SU-DHL-6 (cell line): Measurements from ENCODE around the gene FAH.

Source experiments
- H2AFZ ChIP-seq: fragments of 200-600 bp; sonication (generic); 2 replicates; pipeline ENCODE4 v1.6.1; 2014; ENCODE audit warnings: low read depth, mild to moderate bottlenecking, moderate library complexity, mixed read lengths, antibody characterized with exemption, low read length; ENCODE audit not compliant: severe bottlenecking
- H3F3A ChIP-seq: fragments of 200-600 bp; shearing (Covaris generic); 2 replicates; pipeline ENCODE4 v1.6.0; 2016; ENCODE audit warnings: antibody characterized with exemption, mild to moderate bottlenecking; ENCODE audit not compliant: insufficient read depth
- H3K27ac ChIP-seq: fragments of 200-600 bp; sonication (generic); 2 replicates; pipeline ENCODE4 v1.5.1; 2016; ENCODE audit warnings: low read depth, mild to moderate bottlenecking, low read length, moderate library complexity, mixed read lengths
- H3K27me3 ChIP-seq: fragments of 200-600 bp; sonication (generic), shearing (Covaris generic); 2 replicates; pipeline ENCODE4 v1.6.0; 2014; ENCODE audit warnings: mild to moderate bottlenecking, low read length
- H3K36me3 ChIP-seq: fragments of 200-600 bp; sonication (generic); 2 replicates; pipeline ENCODE4 v1.6.1; 2014; ENCODE audit warnings: mild to moderate bottlenecking, low read length, mixed read lengths
- H3K4me2 ChIP-seq: fragments of 300-600, 200-600 bp; shearing (Covaris generic), sonication (generic); 2 replicates; pipeline ENCODE4 v1.6.0; 2014; ENCODE audit warnings: low read length, low read depth, mild to moderate bottlenecking; ENCODE audit not compliant: poor library complexity, severe bottlenecking
- H3K4me3 ChIP-seq: fragments of 200-600 bp; sonication (generic); 2 replicates; pipeline ENCODE4 v1.5.1; 2014; ENCODE audit warnings: antibody characterized with exemption, low read length, mild to moderate bottlenecking, mixed read lengths; ENCODE audit not compliant: insufficient read depth, poor library complexity, severe bottlenecking
- H3K79me2 ChIP-seq: fragments of 200-600 bp; sonication (generic); 2 replicates; pipeline ENCODE4 v1.6.1; 2014; ENCODE audit warnings: mild to moderate bottlenecking, low read length, moderate library complexity; ENCODE audit not compliant: insufficient read depth
- H3K9ac ChIP-seq: fragments of 200-600 bp; sonication (generic); 2 replicates; pipeline ENCODE4 v1.7.0; 2014; ENCODE audit warnings: mild to moderate bottlenecking, low read length
- H3K9me2 ChIP-seq: fragments of 200-600 bp; sonication (generic); replicated peaks from 2 replicates; pipeline ENCODE4 v1.6.1; 2014; ENCODE audit warnings: low read length; ENCODE audit not compliant: insufficient read depth
- H3K9me3 ChIP-seq: fragments of 200-600 bp; sonication (generic); 2 replicates; pipeline ENCODE4 v1.6.1; 2014; ENCODE audit warnings: low read length, mixed read lengths; ENCODE audit not compliant: insufficient read depth
- H4K20me1 ChIP-seq: fragments of 200-600 bp; sonication (generic); 2 replicates; pipeline ENCODE4 v1.6.1; 2014; ENCODE audit warnings: low read depth, mild to moderate bottlenecking, antibody characterized with exemption, low read length, moderate library complexity, mixed read lengths
- EZH2phosphoT487 ChIP-seq: fragments of 200-600 bp; sonication (generic), shearing (Covaris generic); conservative IDR thresholded peaks from 2 replicates; pipeline ENCODE4 v1.6.1; 2018; ENCODE audit warnings: mild to moderate bottlenecking, antibody characterized with exemption, low read length, moderate library complexity, mixed read lengths
- TF ChIP-seq, protein P1 (sequence below): fragments of 200-600 bp; sonication (generic); IDR thresholded peaks from one replicate; pipeline ENCODE4 v1.5.1; 2017; ENCODE audit warnings: antibody characterized with exemption, mild to moderate bottlenecking, low read length, moderate library complexity; ENCODE audit not compliant: insufficient read depth, poor library complexity, severe bottlenecking

Gene FAH

DNA sequence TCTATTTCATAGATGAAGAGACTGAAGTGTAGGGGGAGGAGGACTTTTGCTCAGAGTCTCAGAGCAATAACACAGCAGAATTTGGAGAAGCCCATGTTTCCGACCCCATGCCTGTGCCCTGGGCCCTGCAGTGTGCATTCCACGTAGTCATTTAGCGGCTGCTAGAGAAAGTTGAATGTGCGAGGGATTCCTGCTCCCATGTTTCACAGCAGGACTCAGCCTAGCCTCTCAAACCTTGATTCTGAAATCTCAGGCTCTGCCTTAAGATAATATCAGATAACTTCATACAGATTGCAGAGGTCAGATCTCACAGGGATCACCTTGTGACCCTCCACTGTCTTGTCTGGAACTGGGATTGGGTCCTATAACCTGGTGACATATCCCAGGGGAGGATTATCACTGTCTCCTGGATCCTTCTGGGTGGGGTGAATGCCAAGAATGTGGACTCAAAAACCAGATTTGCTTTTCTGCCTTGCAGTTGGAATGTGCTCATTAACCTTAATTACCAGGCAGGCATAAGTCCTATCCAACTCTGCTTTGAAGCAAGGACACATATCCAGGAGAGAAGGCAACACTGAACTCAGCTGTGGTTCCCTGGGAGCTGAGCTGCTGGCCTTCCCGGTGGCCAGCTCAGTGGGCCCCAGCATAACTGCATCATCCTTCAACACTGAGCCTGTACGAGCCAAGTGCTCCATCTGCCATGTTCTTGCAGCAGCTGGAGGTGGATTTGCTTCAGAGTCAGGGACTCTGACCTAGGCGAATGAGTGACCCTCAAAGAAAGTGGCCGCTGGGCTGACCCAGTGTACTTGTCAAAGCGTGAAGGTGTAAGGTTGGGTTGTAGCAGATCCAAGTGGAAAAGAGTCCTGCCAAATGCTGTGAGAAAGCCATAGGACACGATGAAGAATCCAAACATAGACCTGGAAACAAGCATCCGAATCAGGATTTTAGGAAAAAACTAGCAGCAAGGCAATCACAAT, 56.2 kb downstream of the FAH start:
- no peaks in the 10 kb centered on the region for H3K9me3 ChIP-seq
- H3K4me3 ChIP-seq: no peak overlapping the region
- no peak overlapping the region for H2AFZ ChIP-seq
- H3K79me2 ChIP-seq: no peaks in the 10 kb centered on the region
- no peaks in the 10 kb centered on the region for H3F3A ChIP-seq
- H3K9ac ChIP-seq: no peak overlapping the region
- TF ChIP-seq, protein P1, sequence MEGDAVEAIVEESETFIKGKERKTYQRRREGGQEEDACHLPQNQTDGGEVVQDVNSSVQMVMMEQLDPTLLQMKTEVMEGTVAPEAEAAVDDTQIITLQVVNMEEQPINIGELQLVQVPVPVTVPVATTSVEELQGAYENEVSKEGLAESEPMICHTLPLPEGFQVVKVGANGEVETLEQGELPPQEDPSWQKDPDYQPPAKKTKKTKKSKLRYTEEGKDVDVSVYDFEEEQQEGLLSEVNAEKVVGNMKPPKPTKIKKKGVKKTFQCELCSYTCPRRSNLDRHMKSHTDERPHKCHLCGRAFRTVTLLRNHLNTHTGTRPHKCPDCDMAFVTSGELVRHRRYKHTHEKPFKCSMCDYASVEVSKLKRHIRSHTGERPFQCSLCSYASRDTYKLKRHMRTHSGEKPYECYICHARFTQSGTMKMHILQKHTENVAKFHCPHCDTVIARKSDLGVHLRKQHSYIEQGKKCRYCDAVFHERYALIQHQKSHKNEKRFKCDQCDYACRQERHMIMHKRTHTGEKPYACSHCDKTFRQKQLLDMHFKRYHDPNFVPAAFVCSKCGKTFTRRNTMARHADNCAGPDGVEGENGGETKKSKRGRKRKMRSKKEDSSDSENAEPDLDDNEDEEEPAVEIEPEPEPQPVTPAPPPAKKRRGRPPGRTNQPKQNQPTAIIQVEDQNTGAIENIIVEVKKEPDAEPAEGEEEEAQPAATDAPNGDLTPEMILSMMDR: no peak
- TF ChIP-seq EZH2phosphoT487: no peak
- H3K4me2 ChIP-seq: no peak overlapping the region
- no peaks in the 10 kb centered on the region for H3K27me3 ChIP-seq
- no peak overlapping the region for H3K27ac ChIP-seq
- no peaks in the 10 kb centered on the region for H3K36me3 ChIP-seq
- H3K9me2 ChIP-seq: no peaks in the 10 kb centered on the region
- no peaks in the 10 kb centered on the region for H4K20me1 ChIP-seq

GRCh38 chr15:80210611-80211573, 58.1 kb downstream of the FAH start:
- Histone ChIP-seq H3K27me3 (no peaks in the 10 kb centered on the region), H3K9me3 (no peaks in the 10 kb centered on the region), H3K27ac (no peak overlapping the region), H3K4me2 (no peak overlapping the region), H4K20me1 (no peaks in the 10 kb centered on the region), H3K79me2 (no peaks in the 10 kb centered on the region), H3K9ac (no peak overlapping the region), H3F3A (no peaks in the 10 kb centered on the region), H3K9me2 (no peaks in the 10 kb centered on the region), H3K36me3 (no peaks in the 10 kb centered on the region), H2AFZ (no peak overlapping the region), H3K4me3 (no peak overlapping the region)
- no peak for TF ChIP-seq EZH2phosphoT487
- TF ChIP-seq, protein P1: no peak

- Histone ChIP-seq H2AFZ (no peak overlapping the region), H3K9me3 (no peaks in the 10 kb centered on the region)
- TF ChIP-seq, protein P1: no peak
- TF ChIP-seq EZH2phosphoT487: no peak
These were observed 59.2 kb downstream of the FAH start for GRCh38 chr15:80211976-80212375.

More at GRCh38 chr15:80211976-80212375, 59.2 kb downstream of the FAH start:
- H3K79me2 ChIP-seq: no peaks in the 10 kb centered on the region
- H3K4me3 ChIP-seq: no peak overlapping the region
- no peak overlapping the region for H3K27ac ChIP-seq
- no peak overlapping the region for H3K4me2 ChIP-seq
- no peaks in the 10 kb centered on the region for H3K36me3 ChIP-seq
- no peaks in the 10 kb centered on the region for H4K20me1 ChIP-seq
- no peaks in the 10 kb centered on the region for H3F3A ChIP-seq
- no peak overlapping the region for H3K9ac ChIP-seq
- no peaks in the 10 kb centered on the region for H3K9me2 ChIP-seq
- no peaks in the 10 kb centered on the region for H3K27me3 ChIP-seq
